Measurements from ENCODE around the gene ABTB2. TPM values are rescaled to one million over a fixed set of nuclear protein-coding genes. Genes with fewer than 3 reads are reported as not detected.

The ABTB2 gene
- total and polyA plus RNA-seq, 2 of the 8 experiments (the other 6 are each of a cell fraction or from before 2014, with no cell fraction given), result 7.7 to 10.2 TPM

GRCh38 chr11:34161812-34162492, 195.9 kb downstream of the ABTB2 start (continued):
- TF ChIP-seq CTCF (IDR thresholded peaks at IDR 0.05; ENCODE audit: control extremely low read depth in 1 of 3, insufficient read depth in 1 of 3, low read depth in 1 of 3, low read length in 3 of 3), result no peak
- no peak for TF ChIP-seq RBBP5 (IDR thresholded peaks at IDR 0.05; ENCODE audit: borderline replicate concordance, low read depth, low read length)
- no peak for TF ChIP-seq BCL11A (IDR thresholded peaks at IDR 0.05; ENCODE audit: low read depth in 2 of 2, low read length in 2 of 2)
- TF ChIP-seq POLR2A (IDR thresholded peaks at IDR 0.05; ENCODE audit: control extremely low read depth in 1 of 2, low read depth in 2 of 2, low read length in 2 of 2), result no peak
